ENCODE results near the gene CBFB.

CBFB gene

DNA sequence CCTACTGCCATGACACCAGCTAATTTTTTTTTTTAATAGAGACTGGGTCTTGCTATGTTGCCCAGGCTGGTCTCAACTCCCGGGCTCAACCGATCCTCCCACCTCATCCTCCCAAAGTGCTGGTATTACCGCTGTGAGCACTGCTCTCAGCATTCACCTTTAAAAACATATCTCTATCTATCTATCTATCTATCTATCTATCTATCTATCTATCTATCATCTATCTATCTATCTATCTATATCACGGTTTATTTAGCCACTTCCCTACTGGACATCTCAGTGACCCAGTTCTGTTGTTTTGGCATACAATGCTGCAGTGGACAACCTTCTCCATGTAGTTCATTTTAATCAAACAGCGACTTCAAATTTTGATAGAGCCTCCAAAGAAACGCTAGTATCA is 79.5 kb downstream of the CBFB start:
- no peak overlapping the region for H3K27ac ChIP-seq
- TF ChIP-seq, protein P1, sequence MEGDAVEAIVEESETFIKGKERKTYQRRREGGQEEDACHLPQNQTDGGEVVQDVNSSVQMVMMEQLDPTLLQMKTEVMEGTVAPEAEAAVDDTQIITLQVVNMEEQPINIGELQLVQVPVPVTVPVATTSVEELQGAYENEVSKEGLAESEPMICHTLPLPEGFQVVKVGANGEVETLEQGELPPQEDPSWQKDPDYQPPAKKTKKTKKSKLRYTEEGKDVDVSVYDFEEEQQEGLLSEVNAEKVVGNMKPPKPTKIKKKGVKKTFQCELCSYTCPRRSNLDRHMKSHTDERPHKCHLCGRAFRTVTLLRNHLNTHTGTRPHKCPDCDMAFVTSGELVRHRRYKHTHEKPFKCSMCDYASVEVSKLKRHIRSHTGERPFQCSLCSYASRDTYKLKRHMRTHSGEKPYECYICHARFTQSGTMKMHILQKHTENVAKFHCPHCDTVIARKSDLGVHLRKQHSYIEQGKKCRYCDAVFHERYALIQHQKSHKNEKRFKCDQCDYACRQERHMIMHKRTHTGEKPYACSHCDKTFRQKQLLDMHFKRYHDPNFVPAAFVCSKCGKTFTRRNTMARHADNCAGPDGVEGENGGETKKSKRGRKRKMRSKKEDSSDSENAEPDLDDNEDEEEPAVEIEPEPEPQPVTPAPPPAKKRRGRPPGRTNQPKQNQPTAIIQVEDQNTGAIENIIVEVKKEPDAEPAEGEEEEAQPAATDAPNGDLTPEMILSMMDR (conservative IDR thresholded peaks at IDR 0.05), result no peak
- no peak for TF ChIP-seq ZFX (IDR thresholded peaks at IDR 0.05)

DNA sequence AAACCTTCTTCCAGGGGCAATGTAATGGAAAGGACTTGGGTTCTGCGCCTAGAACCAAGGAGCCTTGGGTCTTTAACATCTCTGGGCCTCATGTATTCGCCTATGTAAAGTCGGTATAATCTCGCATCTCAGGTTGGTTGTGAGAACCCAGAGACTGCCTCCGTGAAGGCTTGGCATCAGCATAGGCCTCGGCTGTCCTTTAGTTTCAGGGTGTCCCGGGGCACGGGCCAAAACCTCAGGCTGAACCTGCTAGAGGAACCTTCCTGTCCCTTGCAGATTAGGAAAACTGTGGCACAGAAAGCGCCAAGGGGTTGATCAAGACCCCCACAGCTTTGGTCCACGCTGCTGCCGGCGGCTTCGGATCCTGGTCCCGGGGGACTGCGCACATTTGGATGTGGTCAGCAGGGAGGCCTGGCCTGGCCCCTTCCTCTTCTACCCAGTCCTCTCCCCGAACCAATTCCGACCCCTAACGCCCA is 80.0 kb downstream of the CBFB start:
- peak overlapping the region; percentile 96 for H3K27ac ChIP-seq
- TF ChIP-seq, protein P1 (conservative IDR thresholded peaks at IDR 0.05), result no peak
- no peak for TF ChIP-seq ZFX (IDR thresholded peaks at IDR 0.05)

DNA sequence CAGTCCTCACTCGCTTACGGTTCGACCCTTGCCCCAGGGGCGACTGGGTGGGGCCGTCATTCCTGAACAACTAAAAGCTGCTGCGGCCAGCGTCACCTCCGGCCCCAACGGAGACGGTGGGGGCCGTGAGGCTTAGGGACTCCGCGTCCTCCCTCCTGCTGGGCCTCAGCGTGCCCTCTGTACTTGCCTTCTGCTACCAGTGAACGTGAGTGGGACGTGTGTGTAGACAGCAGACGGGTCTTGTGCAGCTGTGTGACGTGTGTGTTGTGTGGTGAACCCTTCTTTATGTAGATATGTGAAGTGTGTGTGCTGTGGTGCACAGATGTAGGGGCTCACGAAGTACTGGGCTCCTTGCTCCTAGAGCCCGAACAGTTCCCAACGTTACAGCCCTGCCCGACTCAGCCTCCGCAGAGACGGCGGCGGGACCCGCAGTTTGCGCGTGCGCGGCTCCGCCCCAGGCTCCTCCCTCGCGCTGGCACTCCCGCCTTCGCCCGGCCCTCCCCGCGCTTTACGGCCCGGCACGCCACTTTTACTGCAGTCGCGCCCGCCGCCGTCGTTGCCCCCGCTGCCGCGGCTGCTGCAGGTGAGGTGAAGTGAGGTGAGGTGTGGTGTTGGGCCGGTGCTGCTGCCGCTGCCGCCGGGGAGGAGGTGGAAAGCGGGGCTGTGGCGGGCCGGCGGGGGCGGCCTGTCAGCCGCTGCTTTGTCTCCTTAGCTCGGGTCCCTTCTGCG is 80.6 kb downstream of the CBFB start, which contains the start of gene PHAF1:
Gene PHAF1, plus strand, starts transcription at position 535 of the 729 bp plus-strand sequence. CDS start 235 bp downstream, outside the sequence.
- TF ChIP-seq, protein P1 (conservative IDR thresholded peaks at IDR 0.05), result no peak
- peak; percentile 43; the same call in 1 of the 2 replicates for TF ChIP-seq ZFX (IDR thresholded peaks at IDR 0.05)
- H3K27ac ChIP-seq, result peak within 1 kb of the TSS; percentile 96

DNA sequence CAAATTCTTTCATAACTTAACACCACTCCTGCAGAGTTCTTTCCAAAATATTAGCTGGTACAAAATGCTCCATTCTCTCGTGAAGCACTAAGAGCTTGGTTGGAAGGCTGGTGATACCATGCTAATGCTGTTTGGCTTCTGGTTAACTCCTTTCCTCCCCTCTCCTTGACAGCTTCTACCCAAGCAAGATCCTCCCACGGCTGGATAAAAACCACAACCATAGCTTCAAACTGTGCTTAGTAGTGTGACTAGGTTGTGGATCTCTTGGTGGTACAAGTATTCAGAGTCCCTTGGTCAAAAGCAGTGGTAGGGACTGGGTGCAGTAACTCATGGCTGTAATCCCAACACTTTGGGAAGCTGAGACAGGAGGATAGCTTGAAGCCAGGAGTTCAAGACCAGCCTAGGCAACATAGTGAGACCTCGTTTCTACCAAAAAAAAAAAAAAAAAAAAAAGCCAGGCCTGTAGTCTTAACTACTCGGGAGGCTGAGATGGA is 83.0 kb downstream of the CBFB start:
- TF ChIP-seq, protein P1 (conservative IDR thresholded peaks at IDR 0.05), result no peak
- TF ChIP-seq ZFX (IDR thresholded peaks at IDR 0.05), result no peak
- peak overlapping the region; percentile 96 for H3K27ac ChIP-seq

DNA sequence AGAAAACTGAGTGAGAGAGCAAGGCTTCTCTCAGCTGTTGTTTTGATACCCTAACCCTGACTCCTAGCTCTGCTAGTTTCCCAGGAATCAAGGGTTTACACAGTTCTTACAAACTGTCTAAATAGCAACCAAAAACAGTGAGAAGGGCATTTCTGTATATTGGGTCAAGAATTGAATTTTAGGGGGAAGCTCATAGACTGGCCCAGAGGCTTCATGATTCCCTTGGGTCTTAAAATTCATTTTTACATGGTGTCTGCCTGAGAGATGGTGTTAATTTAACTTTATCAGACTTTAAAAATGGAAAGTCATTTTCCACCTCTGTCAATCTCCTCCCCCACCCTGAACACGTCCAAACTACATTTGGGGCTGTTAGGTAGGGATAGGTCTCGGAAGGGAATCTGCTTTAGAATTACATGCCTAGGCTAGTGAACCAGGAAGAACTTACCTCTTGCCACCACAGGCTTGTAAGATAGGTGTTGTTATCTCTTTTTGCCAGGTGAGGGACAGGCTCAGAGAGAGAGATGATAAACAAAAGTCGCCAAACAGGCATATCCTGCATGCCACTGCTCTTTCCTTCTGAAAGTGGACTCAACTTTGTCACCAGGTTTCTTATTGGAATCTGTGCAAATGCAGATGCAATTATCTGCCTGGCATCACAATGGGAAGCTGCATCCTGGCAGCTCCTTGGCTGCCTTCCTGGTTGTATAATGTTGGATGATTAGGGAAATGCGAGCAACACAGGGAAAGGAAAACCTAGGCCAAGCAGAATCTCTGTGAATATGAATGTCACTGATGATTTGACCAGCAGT is 83.8 kb downstream of the CBFB start:
- no peak for TF ChIP-seq ZFX (IDR thresholded peaks at IDR 0.05)
- TF ChIP-seq, protein P1 (conservative IDR thresholded peaks at IDR 0.05), result no peak; the same call in 1 of the 2 replicates
- peak overlapping the region; percentile 96 for H3K27ac ChIP-seq

DNA sequence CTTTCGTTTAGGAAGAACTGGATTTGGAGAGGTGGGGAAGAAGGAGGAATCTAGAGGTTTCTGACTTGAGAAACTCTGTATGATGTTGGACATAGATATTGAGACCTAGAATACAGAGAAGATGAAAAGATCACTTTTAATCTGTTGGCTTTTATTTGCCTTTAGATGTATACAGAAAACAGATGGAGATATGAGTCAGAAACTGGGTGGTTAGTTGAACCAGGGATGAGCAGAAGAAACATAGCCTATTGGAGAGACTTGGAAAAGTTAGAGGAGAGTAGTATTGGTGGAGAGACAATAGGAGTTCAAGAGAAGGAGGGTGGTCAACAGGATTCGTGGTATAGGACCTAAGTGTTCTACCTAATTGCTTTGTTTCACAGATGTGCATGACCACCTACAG is 85.8 kb downstream of the CBFB start:
- H3K27ac ChIP-seq, result no peak overlapping the region
- TF ChIP-seq, protein P1 (conservative IDR thresholded peaks at IDR 0.05), result no peak

DNA sequence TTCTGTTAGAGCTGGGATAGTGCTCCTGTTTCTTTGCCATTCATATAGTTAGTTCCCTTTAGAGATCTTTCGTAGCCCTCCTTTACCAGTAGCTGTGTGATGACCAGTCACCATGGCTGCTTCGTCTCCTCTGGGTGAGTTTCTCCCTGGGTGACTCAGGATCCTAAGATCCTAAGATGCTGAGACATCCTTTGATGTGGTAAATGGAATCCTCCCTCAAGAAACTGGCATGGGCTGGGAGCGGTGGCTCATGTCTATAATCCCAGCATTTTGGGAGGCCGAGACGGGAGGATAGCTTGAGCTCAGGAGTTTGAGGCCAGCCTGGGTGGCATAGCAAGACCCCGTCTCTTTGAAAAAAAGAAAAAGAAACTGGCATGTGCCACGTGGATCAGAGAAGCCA is 86.7 kb downstream of the CBFB start:
- TF ChIP-seq, protein P1 (conservative IDR thresholded peaks at IDR 0.05), result no peak
- no peak for TF ChIP-seq ZFX (IDR thresholded peaks at IDR 0.05)
- no peak overlapping the region for H3K27ac ChIP-seq

Measured in C4-2B (cell line).